ENCODE measurements around the gene ADAMTS10. TPM values are rescaled to one million over a fixed set of nuclear protein-coding genes. Genes with fewer than 3 reads are reported as not detected.

Gene ADAMTS10
- total RNA-seq, 1 experiment from 2014 or later, result not detected

GRCh38 chr19:8550070-8550469, 60.4 kb downstream of the ADAMTS10 start:
- DNase-seq (no peak), ATAC-seq (no peak)
- CTCF ChIA-PET, result no interaction called here
- BruUV-seq (replicated peaks), result no TSS peak
- H3K27ac ChIP-seq (ENCODE audit: low read length), result no peak overlapping the region
- H3F3A ChIP-seq (ENCODE audit: low read length, unreplicated experiment), result no peaks in the 10 kb centered on the region
- no peak overlapping the region for H3K4me2 ChIP-seq (ENCODE audit: low read length)
- POLR2A ChIA-PET (ENCODE audit: unreplicated experiment), result no interaction called here
- no peaks in the 10 kb centered on the region for H3K9me3 ChIP-seq (ENCODE audit: low read length)
- no peaks in the 10 kb centered on the region for H3K27me3 ChIP-seq (ENCODE audit: low read length)
- H3K4me1 ChIP-seq (ENCODE audit: insufficient read depth, low read length), result no peaks in the 10 kb centered on the region
- H3K4me3 ChIP-seq (ENCODE audit: low read length), result no peak overlapping the region
- no peak overlapping the region for H2AFZ ChIP-seq (ENCODE audit: low read length)
- TF ChIP-seq EZH2 (IDR thresholded peaks at IDR 0.05; ENCODE audit: low read length, unreplicated experiment) (no peak), EZH2phosphoT487 (IDR thresholded peaks at IDR 0.05; ENCODE audit: borderline replicate concordance, low read length) (no peak), CTCF (conservative IDR thresholded peaks at IDR 0.05; ENCODE audit: low read depth, low read length) (no peak)
- intact Hi-C loops (cut with micrococcal nuclease), result no loop called here
- no peaks in the 10 kb centered on the region for H4K20me1 ChIP-seq (ENCODE audit: low read length)
- no peaks in the 10 kb centered on the region for H3K9me2 ChIP-seq (replicated peaks; ENCODE audit: low read length)
- H3K9ac ChIP-seq (ENCODE audit: low read length), result no peak overlapping the region
- H3K36me3 ChIP-seq (ENCODE audit: low read depth, low read length), result peaks cover 4% of the 10 kb centered on the region; the same call in 1 of the 2 replicates
- H3K79me2 ChIP-seq (ENCODE audit: low read length), result no peaks in the 10 kb centered on the region

- POLR2A ChIA-PET (ENCODE audit: unreplicated experiment), result no interaction called here
- Histone ChIP-seq H3K4me1 (ENCODE audit: insufficient read depth, low read length) (no peaks in the 10 kb centered on the region), H3K27me3 (ENCODE audit: low read length) (no peaks in the 10 kb centered on the region), H2AFZ (ENCODE audit: low read length) (no peak overlapping the region), H3K4me3 (ENCODE audit: low read length) (no peak overlapping the region), H3K79me2 (ENCODE audit: low read length) (no peaks in the 10 kb centered on the region), H3K9me2 (replicated peaks; ENCODE audit: low read length) (no peaks in the 10 kb centered on the region), H3K9ac (ENCODE audit: low read length) (no peak overlapping the region), H3K27ac (ENCODE audit: low read length) (no peak overlapping the region), H4K20me1 (ENCODE audit: low read length) (no peaks in the 10 kb centered on the region), H3K36me3 (ENCODE audit: low read depth, low read length) (peaks cover 4% of the 10 kb centered on the region; the same call in 1 of the 2 replicates), H3K9me3 (ENCODE audit: low read length) (no peaks in the 10 kb centered on the region), H3F3A (ENCODE audit: low read length, unreplicated experiment) (no peaks in the 10 kb centered on the region), H3K4me2 (ENCODE audit: low read length) (no peak overlapping the region)
- DNase-seq (no peak), ATAC-seq (no peak)
- intact Hi-C loops (cut with micrococcal nuclease), result no loop called here
- BruUV-seq (replicated peaks), result no TSS peak
- CTCF ChIA-PET, result no interaction called here
- TF ChIP-seq EZH2 (IDR thresholded peaks at IDR 0.05; ENCODE audit: low read length, unreplicated experiment), result no peak
- TF ChIP-seq CTCF (conservative IDR thresholded peaks at IDR 0.05; ENCODE audit: low read depth, low read length), result no peak
- no peak for TF ChIP-seq EZH2phosphoT487 (IDR thresholded peaks at IDR 0.05; ENCODE audit: borderline replicate concordance, low read length)
These were observed 64.8 kb downstream of the ADAMTS10 start for GRCh38 chr19:8545743-8546142.

GRCh38 chr19:8544168-8544567, 66.3 kb downstream of the ADAMTS10 start:
- Histone ChIP-seq H3K9me2 (replicated peaks; ENCODE audit: low read length) (no peaks in the 10 kb centered on the region), H4K20me1 (ENCODE audit: low read length) (no peaks in the 10 kb centered on the region), H3K27me3 (ENCODE audit: low read length) (no peaks in the 10 kb centered on the region), H3K4me2 (ENCODE audit: low read length) (no peak overlapping the region), H3K36me3 (ENCODE audit: low read depth, low read length) (peaks cover 4% of the 10 kb centered on the region; the same call in 1 of the 2 replicates), H3K27ac (ENCODE audit: low read length) (no peak overlapping the region), H3K4me1 (ENCODE audit: insufficient read depth, low read length) (no peaks in the 10 kb centered on the region), H3K4me3 (ENCODE audit: low read length) (no peak overlapping the region), H3K9me3 (ENCODE audit: low read length) (no peaks in the 10 kb centered on the region), H3K79me2 (ENCODE audit: low read length) (no peaks in the 10 kb centered on the region), H2AFZ (ENCODE audit: low read length) (no peak overlapping the region), H3K9ac (ENCODE audit: low read length) (no peak overlapping the region), H3F3A (ENCODE audit: low read length, unreplicated experiment) (no peaks in the 10 kb centered on the region)
- ATAC-seq, result no peak
- ChIA-PET POLR2A (ENCODE audit: unreplicated experiment) (no interaction called here), CTCF (no interaction called here)
- BruUV-seq (replicated peaks), result no TSS peak
- intact Hi-C loops (cut with micrococcal nuclease), result no loop called here
- DNase-seq, result no peak
- TF ChIP-seq CTCF (conservative IDR thresholded peaks at IDR 0.05; ENCODE audit: low read depth, low read length), result no peak
- no peak for TF ChIP-seq EZH2phosphoT487 (IDR thresholded peaks at IDR 0.05; ENCODE audit: borderline replicate concordance, low read length)
- TF ChIP-seq EZH2 (IDR thresholded peaks at IDR 0.05; ENCODE audit: low read length, unreplicated experiment), result no peak
